Astrocyte (in vitro differentiated cells and primary cell): ENCODE results near the gene RAB6B. TPM values are rescaled to one million over a fixed set of nuclear protein-coding genes. Genes with fewer than 3 reads are reported as not detected.

Source experiments
- DNase-seq: peaks from one replicate; pipeline ENCODE4 v3.0.0-alpha.2; 2010; ENCODE audit warnings: low read depth
- FAIRE-seq: peaks from 2 replicates; lab custom pipeline; 2011; peaks lifted over from hg19 to GRCh38; lab: Jason Lieb, UNC
- H2AFZ ChIP-seq: 2 replicates; pipeline ENCODE4 v1.6.0; 2012; ENCODE audit warnings: low read depth, low read length, inconsistent platforms
- H3K27ac ChIP-seq: 2 replicates; pipeline ENCODE4 v1.5.1; 2011; ENCODE audit warnings: low read depth, low read length, inconsistent platforms
- H3K27me3 ChIP-seq: 2 replicates; pipeline ENCODE4 v1.6.0; 2011; ENCODE audit warnings: low read length, inconsistent platforms; ENCODE audit not compliant: insufficient read depth
- H3K36me3 ChIP-seq: 2 replicates; pipeline ENCODE4 v1.5.1; 2011; ENCODE audit warnings: low read length, inconsistent platforms; ENCODE audit not compliant: insufficient read depth
- H3K4me1 ChIP-seq: 2 replicates; pipeline ENCODE4 v1.5.1; 2011; ENCODE audit warnings: low read length, inconsistent platforms; ENCODE audit not compliant: insufficient read depth
- H3K4me2 ChIP-seq: 2 replicates; pipeline ENCODE4 v1.6.0; 2012; ENCODE audit warnings: low read length, inconsistent platforms
- H3K4me3 ChIP-seq: 2 replicates; pipeline ENCODE4 v1.5.1; 2011; ENCODE audit warnings: low read depth, mild to moderate bottlenecking, low read length, inconsistent platforms; ENCODE audit not compliant: insufficient read depth
- H3K79me2 ChIP-seq: 2 replicates; pipeline ENCODE4 v1.6.0; 2012; ENCODE audit warnings: mild to moderate bottlenecking, low read length, inconsistent platforms; ENCODE audit not compliant: insufficient read depth
- H3K9ac ChIP-seq: 2 replicates; pipeline ENCODE4 v1.6.0; 2012; ENCODE audit warnings: mild to moderate bottlenecking, low read length, inconsistent platforms
- H3K9me3 ChIP-seq: 2 replicates; pipeline ENCODE4 v1.5.1; 2012; ENCODE audit warnings: low read depth, mild to moderate bottlenecking, low read length, inconsistent platforms; ENCODE audit not compliant: insufficient read depth
- H4K20me1 ChIP-seq: 2 replicates; pipeline ENCODE4 v1.6.0; 2012; ENCODE audit warnings: low read length, inconsistent platforms; ENCODE audit not compliant: insufficient read depth
- H3K27ac Mint-ChIP-seq: one replicate; pipeline ENCODE4 v1.8.0; 2021; ENCODE audit warnings: mild to moderate bottlenecking, mixed read lengths; ENCODE audit not compliant: unreplicated experiment
- H3K27me3 Mint-ChIP-seq: one replicate; pipeline ENCODE4 v1.8.0; 2021; ENCODE audit warnings: low read depth, mixed read lengths; ENCODE audit not compliant: unreplicated experiment
- H3K36me3 Mint-ChIP-seq: one replicate; pipeline ENCODE4 v1.8.0; 2021; ENCODE audit warnings: low read depth, mixed read lengths; ENCODE audit not compliant: unreplicated experiment
- H3K4me1 Mint-ChIP-seq: one replicate; pipeline ENCODE4 v1.8.0; 2021; ENCODE audit warnings: low read depth, mixed read lengths; ENCODE audit not compliant: unreplicated experiment
- H3K4me3 Mint-ChIP-seq: one replicate; pipeline ENCODE4 v1.8.0; 2021; ENCODE audit warnings: mild to moderate bottlenecking, moderate library complexity, mixed read lengths; ENCODE audit not compliant: unreplicated experiment
- H3K9me3 Mint-ChIP-seq: one replicate; pipeline ENCODE4 v1.8.0; 2021; ENCODE audit warnings: mild to moderate bottlenecking, mixed read lengths; ENCODE audit not compliant: unreplicated experiment
- CTCF ChIP-seq: IDR thresholded peaks from 2 replicates; pipeline ENCODE4 v1.5.1; 2011; ENCODE audit warnings: low read depth, mild to moderate bottlenecking, inconsistent platforms, low read length, moderate library complexity; ENCODE audit not compliant: insufficient read depth
- EZH2 ChIP-seq: IDR thresholded peaks from 2 replicates; pipeline ENCODE4 v1.6.1; 2012; ENCODE audit warnings: mild to moderate bottlenecking, low read length, inconsistent platforms; ENCODE audit not compliant: insufficient read depth
- total RNA-seq: library from RNA; stranded (reverse); gene quantifications from 2 replicates; pipeline ENCODE4 v1.2.1, GENCODE V29; 2021

Gene RAB6B
- total RNA-seq, 1 donor from 2014 or later, result 61.8 TPM

DNA sequence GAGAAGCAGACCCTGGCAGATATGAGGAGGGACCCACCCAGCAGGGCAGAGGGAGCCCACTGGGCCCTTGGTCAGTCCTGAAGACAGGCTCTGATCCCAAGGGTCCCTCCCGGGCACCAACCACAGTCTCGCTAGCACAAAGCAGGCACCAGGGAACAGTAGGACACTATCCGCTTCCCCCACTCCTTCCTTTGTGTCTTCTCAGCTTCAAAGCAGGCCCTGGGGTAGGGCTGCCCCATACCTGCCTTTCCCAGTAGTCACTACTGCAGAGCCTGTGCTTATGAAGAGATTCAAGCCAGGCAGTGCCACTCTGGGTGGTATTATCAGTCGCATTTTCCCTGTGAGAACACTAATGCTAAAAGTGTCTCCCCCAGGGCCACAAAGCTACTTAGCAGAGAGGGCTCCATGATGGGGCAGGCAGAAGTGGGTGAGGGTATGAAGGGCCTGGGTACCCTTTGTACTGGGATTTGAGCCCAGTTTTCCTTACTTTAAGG is 57.3 kb downstream of the RAB6B start:
- Mint-ChIP-seq H3K9me3 (peaks cover 1% of the 10 kb centered on the region), H3K27me3 (peaks cover 2% of the 10 kb centered on the region), H3K36me3 (peaks cover 34% of the 10 kb centered on the region), H3K4me3 (no peak overlapping the region), H3K4me1 (peaks cover 1% of the 10 kb centered on the region), H3K27ac (no peak overlapping the region)
- no peak overlapping the region for H3K9ac ChIP-seq
- H3K27me3 ChIP-seq, result no peaks in the 10 kb centered on the region
- H4K20me1 ChIP-seq, result peaks cover 3% of the 10 kb centered on the region
- no peak overlapping the region for H3K4me2 ChIP-seq
- no peak for TF ChIP-seq CTCF
- no peak for TF ChIP-seq EZH2
- no peaks in the 10 kb centered on the region for H3K36me3 ChIP-seq
- no peak overlapping the region for H3K4me3 ChIP-seq
- DNase-seq, result no peak
- H3K79me2 ChIP-seq, result no peaks in the 10 kb centered on the region
- no peak overlapping the region for H2AFZ ChIP-seq
- H3K27ac ChIP-seq, result no peak overlapping the region
- no peak for FAIRE-seq
- peaks cover 3% of the 10 kb centered on the region for H3K4me1 ChIP-seq
- H3K9me3 ChIP-seq, result no peaks in the 10 kb centered on the region

- Histone ChIP-seq H2AFZ (no peak overlapping the region), H3K9ac (no peak overlapping the region), H3K4me1 (no peaks in the 10 kb centered on the region), H3K27ac (no peak overlapping the region), H3K9me3 (no peaks in the 10 kb centered on the region), H3K36me3 (no peaks in the 10 kb centered on the region), H3K79me2 (no peaks in the 10 kb centered on the region), H3K27me3 (no peaks in the 10 kb centered on the region), H4K20me1 (no peaks in the 10 kb centered on the region), H3K4me2 (no peak overlapping the region), H3K4me3 (no peak overlapping the region)
- TF ChIP-seq CTCF (no peak), EZH2 (no peak)
- H3K27ac Mint-ChIP-seq, result no peak overlapping the region
- H3K4me3 Mint-ChIP-seq, result no peak overlapping the region
- no peaks in the 10 kb centered on the region for H3K4me1 Mint-ChIP-seq
- no peak for FAIRE-seq
- peaks cover 34% of the 10 kb centered on the region for H3K36me3 Mint-ChIP-seq
- peaks cover 4% of the 10 kb centered on the region for H3K27me3 Mint-ChIP-seq
- peaks cover 1% of the 10 kb centered on the region for H3K9me3 Mint-ChIP-seq
- no peak for DNase-seq
Observed at GRCh38 chr3:133837487-133838295, 58.0 kb downstream of the RAB6B start.
